Tibial artery (tissue), 4 donors: Measurements from ENCODE around the gene SIGLEC6.

Source experiments
- DNase-seq, 2 donors: peaks; one replicate each; pipeline ENCODE4 v3.0.0-alpha.2; 2019
- H3K27ac ChIP-seq, 2 donors: fragments of 200-600 bp; sonication (generic) in 1 of 2; 1 replicate in 1 of 2; 2 replicates in 1 of 2; pipeline ENCODE4 v1.5.1; 2018 to 2019; ENCODE audit warnings: mild to moderate bottlenecking in 1 of 2
- H3K27me3 ChIP-seq, 2 donors: fragments of 200-600 bp; sonication (generic) in 1 of 2; one replicate each; pipeline versions ENCODE4 v1.5.1 to v1.6.0; 2016 to 2019
- H3K36me3 ChIP-seq, 3 donors: fragments of 200-600 bp; sonication (generic) in 2 of 3; one replicate each; pipeline ENCODE4 v1.5.1; 2016 to 2019; ENCODE audit warnings: mild to moderate bottlenecking in 2 of 3
- H3K4me1 ChIP-seq, 4 donors: fragments of 200-600 bp; sonication (generic) in 2 of 4; 1 replicate in 3 of 4; 2 replicates in 1 of 4; pipeline ENCODE4 v1.5.1; 2016 to 2019
- H3K4me3 ChIP-seq, 2 donors: fragments of 200-600 bp; sonication (generic) in 1 of 2; 1 replicate in 1 of 2; 2 replicates in 1 of 2; pipeline ENCODE4 v1.5.1; 2018 to 2019; ENCODE audit warnings: mild to moderate bottlenecking in 2 of 2
- H3K9me3 ChIP-seq, 3 donors: fragments of 200-600 bp; sonication (generic) in 1 of 3; one replicate each; pipeline ENCODE4 v1.5.1; 2016 to 2019
- intact Hi-C: fragments of 100-400 bp; cut with DNase I; formaldehyde crosslinking; loops from one replicate; pipeline ENCODE4 v1.15.0; 2023; ENCODE audit warnings: low total_unique reads
- TF ChIP-seq, protein P1 (sequence below), 2 experiments: fragments of 200-600 bp in 1 of 2; fragments of 450-650 bp in 1 of 2; IDR thresholded peaks; one replicate each; pipeline ENCODE4 v1.5.1; 2017 to 2019; ENCODE audit warnings: antibody characterized with exemption in 2 of 2, mild to moderate bottlenecking in 1 of 2, moderate library complexity in 1 of 2

Gene SIGLEC6

GRCh38 chr19:51472607-51473006 lies 58.9 kb downstream of the SIGLEC6 start:
- Histone ChIP-seq H3K36me3 (no peaks in the 10 kb centered on the region), H3K27me3 (peaks cover 0 to 30% of the 10 kb centered on the region in 2 donors), H3K27ac (no peak overlapping the region), H3K4me1 (no peaks in the 10 kb centered on the region), H3K9me3 (no peaks in the 10 kb centered on the region), H3K4me3 (no peak overlapping the region)
- DNase-seq = no peak
- intact Hi-C loops = loop anchor here (10.0 kb wide), 2 partner anchors 182 to 302 kb away; no protein-coding TSS in a partner anchor
- TF ChIP-seq, protein P1, sequence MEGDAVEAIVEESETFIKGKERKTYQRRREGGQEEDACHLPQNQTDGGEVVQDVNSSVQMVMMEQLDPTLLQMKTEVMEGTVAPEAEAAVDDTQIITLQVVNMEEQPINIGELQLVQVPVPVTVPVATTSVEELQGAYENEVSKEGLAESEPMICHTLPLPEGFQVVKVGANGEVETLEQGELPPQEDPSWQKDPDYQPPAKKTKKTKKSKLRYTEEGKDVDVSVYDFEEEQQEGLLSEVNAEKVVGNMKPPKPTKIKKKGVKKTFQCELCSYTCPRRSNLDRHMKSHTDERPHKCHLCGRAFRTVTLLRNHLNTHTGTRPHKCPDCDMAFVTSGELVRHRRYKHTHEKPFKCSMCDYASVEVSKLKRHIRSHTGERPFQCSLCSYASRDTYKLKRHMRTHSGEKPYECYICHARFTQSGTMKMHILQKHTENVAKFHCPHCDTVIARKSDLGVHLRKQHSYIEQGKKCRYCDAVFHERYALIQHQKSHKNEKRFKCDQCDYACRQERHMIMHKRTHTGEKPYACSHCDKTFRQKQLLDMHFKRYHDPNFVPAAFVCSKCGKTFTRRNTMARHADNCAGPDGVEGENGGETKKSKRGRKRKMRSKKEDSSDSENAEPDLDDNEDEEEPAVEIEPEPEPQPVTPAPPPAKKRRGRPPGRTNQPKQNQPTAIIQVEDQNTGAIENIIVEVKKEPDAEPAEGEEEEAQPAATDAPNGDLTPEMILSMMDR (IDR thresholded peaks at IDR 0.05) = no peak

DNA sequence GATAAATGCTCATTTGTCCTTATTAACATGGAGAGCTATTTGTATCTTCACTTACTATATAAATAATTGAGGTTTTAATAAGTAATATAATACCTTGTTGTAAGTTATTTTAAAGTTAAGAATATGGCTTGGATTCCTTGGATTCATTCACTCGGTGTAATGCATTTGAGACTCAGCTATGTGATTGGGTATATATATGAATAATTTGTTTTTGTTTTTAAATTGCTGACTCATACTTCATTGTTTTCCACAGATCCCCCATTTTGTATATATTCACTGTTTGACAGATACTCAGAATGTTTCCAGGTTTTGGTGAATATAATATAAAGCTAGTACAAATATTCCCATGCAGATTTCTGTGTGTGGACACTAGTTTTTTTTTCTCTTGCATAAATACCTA lies 59.9 kb downstream of the SIGLEC6 start:
- Histone ChIP-seq H3K9me3 (no peaks in the 10 kb centered on the region), H3K4me1 (no peaks in the 10 kb centered on the region), H3K36me3 (no peaks in the 10 kb centered on the region), H3K4me3 (no peak overlapping the region), H3K27ac (no peak overlapping the region), H3K27me3 (peaks cover 0 to 30% of the 10 kb centered on the region in 2 donors)
- intact Hi-C loops = loop anchor here (10.0 kb wide), 2 partner anchors 183 to 303 kb away; no protein-coding TSS in a partner anchor
- TF ChIP-seq, protein P1 (IDR thresholded peaks at IDR 0.05) = no peak
- no peak for DNase-seq

GRCh38 chr19:51470966-51471365 lies 60.5 kb downstream of the SIGLEC6 start:
- Histone ChIP-seq H3K4me1 (no peaks in the 10 kb centered on the region), H3K9me3 (no peaks in the 10 kb centered on the region), H3K4me3 (no peak overlapping the region), H3K27me3 (peaks cover 0 to 26% of the 10 kb centered on the region in 2 donors), H3K36me3 (no peaks in the 10 kb centered on the region), H3K27ac (no peak overlapping the region)
- DNase-seq = no peak
- TF ChIP-seq, protein P1 (IDR thresholded peaks at IDR 0.05) = no peak
- intact Hi-C loops = loop anchor here (10.0 kb wide), 2 partner anchors 184 to 304 kb away; no protein-coding TSS in a partner anchor

- intact Hi-C loops = loop anchor here (10.0 kb wide), 2 partner anchors 185 to 305 kb away; no protein-coding TSS in a partner anchor
- peaks cover 0 to 23% of the 10 kb centered on the region in 2 donors for H3K27me3 ChIP-seq
These were observed 61.8 kb downstream of the SIGLEC6 start for GRCh38 chr19:51469629-51470028.

GRCh38 chr19:51469162-51469561 lies 62.3 kb downstream of the SIGLEC6 start:
- H3K36me3 ChIP-seq = no peaks in the 10 kb centered on the region
- H3K4me3 ChIP-seq = no peak overlapping the region
- no peaks in the 10 kb centered on the region for H3K9me3 ChIP-seq
- no peak for DNase-seq
- H3K27ac ChIP-seq = no peak overlapping the region
- peaks cover 0 to 19% of the 10 kb centered on the region in 2 donors for H3K27me3 ChIP-seq
- TF ChIP-seq, protein P1 (IDR thresholded peaks at IDR 0.05) = no peak
- H3K4me1 ChIP-seq = no peaks in the 10 kb centered on the region
- intact Hi-C loops = no loop called here

More at GRCh38 chr19:51469629-51470028, 61.8 kb downstream of the SIGLEC6 start:
- Histone ChIP-seq H3K27ac (no peak overlapping the region), H3K36me3 (no peaks in the 10 kb centered on the region), H3K4me3 (no peak overlapping the region), H3K9me3 (no peaks in the 10 kb centered on the region), H3K4me1 (no peaks in the 10 kb centered on the region)
- TF ChIP-seq, protein P1 (IDR thresholded peaks at IDR 0.05) = no peak
- DNase-seq = no peak

GRCh38 chr19:51468545-51468920 lies 62.9 kb downstream of the SIGLEC6 start:
- no peaks in the 10 kb centered on the region for H3K4me1 ChIP-seq
- TF ChIP-seq, protein P1 (IDR thresholded peaks at IDR 0.05) = no peak
- peaks cover 0 to 14% of the 10 kb centered on the region in 2 donors for H3K27me3 ChIP-seq
- H3K9me3 ChIP-seq = no peaks in the 10 kb centered on the region
- no peak for DNase-seq
- H3K4me3 ChIP-seq = no peak overlapping the region
- no peak overlapping the region for H3K27ac ChIP-seq
- H3K36me3 ChIP-seq = no peaks in the 10 kb centered on the region
- intact Hi-C loops = no loop called here
